HG02678 (cell line): ENCODE measurements around the gene GGA2.
"Not testable (repeated sequence)": the region's sequence is repeated elsewhere in the genome, so short reads cannot be mapped to it uniquely, and the experiment has no call there.

Experiments used
- ATAC-seq: cut with Tn5 transposase; IDR thresholded peaks from one replicate; pipeline ENCODE4 v1.9.1; 2021; ENCODE audit warnings: mild to moderate bottlenecking, moderate library complexity; ENCODE audit not compliant: unreplicated experiment

Gene GGA2

GRCh38 chr16:23504453-23505179, 5.7 kb downstream of the GGA2 start:
- ATAC-seq: peak; percentile 69

DNA sequence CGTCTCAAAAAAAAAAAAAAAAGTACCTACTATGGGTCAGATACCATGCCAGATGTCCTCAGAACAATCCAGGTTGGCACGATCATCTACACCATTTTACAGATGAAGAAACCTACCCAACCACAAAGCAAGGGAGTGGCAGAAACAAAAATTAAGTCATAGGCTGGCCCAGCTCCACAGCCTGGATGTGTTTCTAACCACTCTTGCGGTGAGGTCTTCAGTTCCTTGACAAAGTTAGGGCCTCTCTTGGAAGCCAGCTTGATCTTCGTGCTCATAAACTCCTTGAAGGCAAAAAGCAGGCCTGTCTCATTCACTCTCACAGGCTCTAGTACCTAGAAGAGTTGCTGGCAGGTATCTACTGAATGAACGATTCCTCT, 6.2 kb downstream of the GGA2 start:
- ATAC-seq: no peak

DNA sequence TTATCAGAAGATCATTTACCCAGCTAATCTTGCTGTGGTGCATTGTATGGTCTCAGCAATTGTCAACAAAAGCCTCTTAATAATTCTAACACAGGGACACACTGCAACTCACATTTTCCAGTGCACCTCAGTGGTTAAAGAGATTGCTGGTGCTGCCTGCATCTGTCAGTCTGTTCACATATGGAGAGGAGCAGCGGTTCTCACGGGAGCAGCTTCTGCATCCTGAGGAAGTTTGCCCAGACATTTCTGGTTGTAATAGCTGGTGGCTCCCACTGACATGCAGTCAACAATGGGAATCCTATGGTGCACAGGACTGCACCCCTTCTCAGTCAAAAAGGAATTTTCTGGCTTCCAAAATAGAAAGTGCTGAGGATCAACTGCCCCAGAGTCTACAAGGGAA, 7.8 kb downstream of the GGA2 start:
- no peak for ATAC-seq

DNA sequence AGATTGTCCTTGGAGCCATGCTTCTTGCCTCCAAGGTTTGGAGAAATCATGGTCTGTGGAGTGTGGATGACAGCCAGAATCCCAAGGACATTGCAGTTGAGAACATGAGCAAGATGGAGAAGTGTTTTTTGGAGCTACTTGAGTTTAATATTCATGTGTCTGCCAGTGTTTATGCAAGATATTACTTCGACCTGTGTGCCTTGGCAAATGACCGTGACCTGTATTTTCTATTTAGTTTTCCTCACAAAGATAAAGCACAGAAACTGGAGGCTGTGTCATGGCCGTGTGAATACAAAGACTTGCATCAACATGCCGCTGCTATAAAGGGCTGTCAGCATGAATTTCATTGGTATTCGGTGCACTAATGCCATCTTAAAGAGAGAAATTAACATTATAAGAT, 9.0 kb downstream of the GGA2 start:
- ATAC-seq: no peak

DNA sequence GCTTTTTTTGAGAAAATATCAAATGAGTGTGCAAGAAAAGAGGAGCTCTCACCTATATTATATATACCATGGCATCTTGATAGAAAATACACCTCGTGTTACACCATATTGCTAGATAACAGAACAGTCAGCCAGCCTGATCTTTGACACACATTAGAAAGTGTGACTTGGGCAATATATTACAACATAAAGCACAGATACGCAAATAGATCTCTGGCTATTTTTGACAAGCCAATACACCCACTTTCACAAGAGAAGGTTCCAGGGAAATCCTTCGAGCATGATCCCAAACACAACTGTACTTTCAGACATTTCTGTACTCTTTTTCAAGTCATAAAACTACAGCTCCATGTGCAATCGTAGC, 9.4 kb downstream of the GGA2 start:
- no peak for ATAC-seq

DNA sequence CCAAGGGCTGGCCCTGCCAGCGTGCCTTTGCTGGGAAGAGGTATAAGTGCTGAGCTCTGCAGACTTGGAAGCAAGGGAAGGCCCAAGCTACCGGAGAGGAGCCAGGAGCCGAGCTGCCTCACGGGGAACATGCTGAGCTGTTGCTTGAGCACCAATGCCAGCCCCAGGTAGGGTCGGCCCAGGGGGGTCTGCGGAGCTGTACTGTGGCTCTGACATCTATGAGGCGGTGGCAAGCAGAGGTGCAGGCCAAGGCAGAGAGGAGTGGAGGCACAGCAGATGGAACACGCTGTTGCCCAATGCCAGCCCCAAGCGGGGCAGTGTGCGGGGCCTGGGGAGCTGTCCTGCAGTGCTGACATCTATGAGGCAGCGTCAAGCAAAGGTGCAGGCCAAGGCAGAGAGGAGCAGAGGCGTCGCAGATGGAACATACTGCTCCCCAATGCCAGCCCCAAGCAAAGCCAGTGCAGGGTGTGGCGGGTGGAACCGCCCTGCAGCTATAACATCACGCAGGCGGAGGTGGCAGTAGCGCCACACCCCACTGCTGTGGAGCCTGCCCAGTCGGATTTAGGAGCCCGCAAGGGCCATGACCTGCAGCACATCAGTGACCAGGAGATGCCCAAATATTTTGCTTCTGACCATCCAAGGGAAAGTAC, 10.0 kb downstream of the GGA2 start:
- ATAC-seq: no peak

DNA sequence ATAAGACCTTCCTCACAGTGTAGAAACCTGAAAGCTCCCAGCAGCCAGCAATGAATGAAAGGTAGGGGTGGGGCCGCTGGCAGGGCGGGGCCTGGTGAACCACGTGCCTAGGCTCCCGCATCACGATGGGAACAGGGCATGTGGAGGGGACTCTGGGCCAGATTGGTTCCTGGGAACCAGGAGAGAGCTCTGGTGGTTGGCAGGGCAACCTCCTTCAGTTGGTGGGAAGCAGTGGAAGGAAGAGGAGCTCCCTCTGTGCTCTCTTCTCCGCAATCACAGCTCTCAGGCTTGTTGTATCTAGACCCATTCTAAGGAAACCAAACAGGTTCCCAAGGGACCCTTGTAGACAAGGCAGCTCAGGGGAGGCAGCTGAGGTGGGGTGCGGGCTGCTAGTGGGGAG, 10.5 kb downstream of the GGA2 start:
- no peak for ATAC-seq

GRCh38 chr16:23498863-23499262, 11.4 kb downstream of the GGA2 start:
- ATAC-seq: no peak

- no peak for ATAC-seq
Observed at GRCh38 chr16:23497543-23497868, 12.8 kb downstream of the GGA2 start.

- no peak for ATAC-seq
Observed at GRCh38 chr16:23496821-23497542, 13.3 kb downstream of the GGA2 start.

DNA sequence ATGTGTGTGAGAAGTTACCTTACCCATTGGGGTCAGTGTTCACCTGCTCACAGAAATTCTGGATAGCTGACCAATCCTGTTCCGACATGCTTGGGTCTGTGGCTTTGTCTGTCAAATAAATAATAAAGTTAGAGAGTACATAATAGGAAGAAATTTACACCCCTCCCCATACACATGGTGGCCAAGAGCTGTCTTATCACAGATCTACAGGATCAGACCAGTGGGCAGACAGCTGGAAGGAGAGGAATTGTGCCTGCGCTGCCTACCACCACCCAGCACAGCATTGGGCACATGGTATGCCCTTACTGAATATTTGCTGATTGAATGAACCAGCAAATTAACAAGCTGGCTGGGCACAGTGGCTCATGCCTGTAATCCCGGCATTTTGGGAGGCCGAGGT, 14.6 kb downstream of the GGA2 start:
- no peak for ATAC-seq

- no peak for ATAC-seq
Observed at GRCh38 chr16:23494188-23494587, 16.1 kb downstream of the GGA2 start.

- no peak for ATAC-seq
Observed at GRCh38 chr16:23491490-23492391, 18.6 kb downstream of the GGA2 start.

- no peak for ATAC-seq
Observed at GRCh38 chr16:23486480-23486879, 23.8 kb downstream of the GGA2 start.

GRCh38 chr16:23485841-23486240, 24.5 kb downstream of the GGA2 start:
- no peak for ATAC-seq

DNA sequence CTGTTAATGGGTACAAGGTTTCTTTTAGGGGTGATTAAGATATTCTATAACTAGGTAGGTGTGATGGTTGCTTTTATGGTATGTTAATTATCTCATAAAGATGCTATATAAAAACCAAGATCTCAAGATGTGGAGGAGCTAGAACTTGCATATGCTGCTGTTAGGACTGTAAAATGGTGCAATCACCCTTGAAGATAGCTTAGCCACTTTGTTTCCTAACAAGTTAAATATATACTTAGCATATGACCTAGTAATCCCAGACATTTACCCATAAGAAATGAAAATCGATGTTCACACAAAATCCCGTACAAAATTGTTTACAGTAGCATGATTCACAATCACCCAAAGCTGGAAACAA, 25.1 kb downstream of the GGA2 start:
- ATAC-seq: no peak

GRCh38 chr16:23484510-23485256, 25.6 kb downstream of the GGA2 start:
- ATAC-seq: no peak

DNA sequence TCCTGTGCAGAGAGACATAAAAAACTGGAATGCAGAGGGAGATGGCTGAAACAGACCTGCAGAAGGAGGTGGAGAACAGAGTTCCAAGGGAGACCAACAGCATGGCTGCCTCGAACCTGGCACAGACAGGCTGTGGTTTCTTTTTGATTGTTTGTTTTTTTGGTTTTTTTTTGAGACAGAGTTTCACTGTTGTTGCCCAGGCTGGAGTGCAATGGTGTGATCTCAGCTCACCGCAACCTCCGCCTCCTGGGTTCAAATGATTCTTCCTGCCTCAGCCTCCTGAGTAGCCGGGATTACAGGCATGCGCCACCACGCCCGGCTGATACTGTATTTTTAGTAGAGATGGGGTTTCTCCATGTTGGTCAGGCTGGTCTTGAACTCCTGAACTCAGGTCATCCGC, 26.8 kb downstream of the GGA2 start:
- not testable (repeated sequence) for ATAC-seq

DNA sequence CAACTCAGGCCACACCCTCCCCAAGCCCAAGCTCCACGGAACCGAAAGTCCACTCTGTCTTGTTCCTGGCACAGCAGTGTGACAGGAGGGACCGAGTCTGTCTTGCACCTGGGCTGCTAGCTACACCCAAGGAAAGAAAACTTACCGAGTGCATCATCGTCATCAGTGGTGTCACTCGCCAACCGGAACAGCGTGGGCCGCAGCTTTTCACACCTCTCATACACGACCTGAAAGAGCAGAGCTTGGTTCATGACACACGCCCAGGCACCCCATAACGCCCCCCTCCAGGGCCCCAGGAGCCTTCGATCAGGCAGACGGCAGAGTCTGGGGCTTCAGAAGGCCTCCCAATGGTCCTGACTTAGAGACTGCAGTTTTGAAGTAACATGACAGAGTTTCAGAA, 27.5 kb downstream of the GGA2 start:
- no peak for ATAC-seq

DNA sequence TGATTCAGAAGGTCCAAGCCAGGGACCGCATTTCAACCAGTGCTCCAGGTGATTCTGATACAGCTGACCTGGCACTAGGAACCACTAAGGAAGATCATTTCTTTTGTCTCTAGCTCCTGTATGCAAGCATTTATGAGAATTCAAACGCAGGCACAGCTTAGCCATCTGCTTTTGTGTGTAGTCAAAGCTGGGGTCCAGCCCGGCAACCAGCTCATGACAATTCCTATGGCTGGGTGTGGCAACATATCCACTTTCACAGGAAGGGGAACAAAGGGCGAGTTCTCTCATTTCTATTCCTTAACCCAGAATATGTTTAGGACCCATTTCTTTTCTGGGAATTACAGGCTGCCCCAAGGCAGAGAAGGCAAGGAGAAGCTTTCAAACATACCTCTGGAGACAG, 30.0 kb downstream of the GGA2 start:
- no peak for ATAC-seq

DNA sequence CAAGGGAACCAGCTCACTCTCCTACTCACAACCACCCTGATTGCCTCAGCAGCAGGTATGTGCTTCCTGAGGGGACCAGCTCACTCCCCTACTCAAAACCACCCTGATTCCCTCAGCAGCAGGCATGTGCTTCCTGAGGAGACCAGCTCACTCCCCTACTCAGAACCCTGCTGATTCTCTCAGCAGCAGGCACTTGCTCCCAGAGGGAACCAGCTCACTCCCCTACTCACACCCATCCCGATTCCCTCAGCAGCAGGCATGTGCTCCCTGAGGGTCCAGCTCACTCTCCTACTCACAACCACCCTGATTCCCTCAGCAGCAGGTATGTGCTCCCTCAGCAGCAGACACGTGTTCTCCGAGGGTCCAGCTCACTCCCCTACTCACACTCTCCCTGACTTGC, 31.2 kb downstream of the GGA2 start:
- ATAC-seq: no peak
